ENCODE data around the gene PDLIM5. TPM values are rescaled to one million over a fixed set of nuclear protein-coding genes. Genes with fewer than 3 reads are reported as not detected.
A peak's percentile ranks its signal among the peaks of the same experiment; 100 is the strongest.

The PDLIM5 gene
- total RNA-seq, 1 donor from 2014 or later: 82.9 TPM

DNA sequence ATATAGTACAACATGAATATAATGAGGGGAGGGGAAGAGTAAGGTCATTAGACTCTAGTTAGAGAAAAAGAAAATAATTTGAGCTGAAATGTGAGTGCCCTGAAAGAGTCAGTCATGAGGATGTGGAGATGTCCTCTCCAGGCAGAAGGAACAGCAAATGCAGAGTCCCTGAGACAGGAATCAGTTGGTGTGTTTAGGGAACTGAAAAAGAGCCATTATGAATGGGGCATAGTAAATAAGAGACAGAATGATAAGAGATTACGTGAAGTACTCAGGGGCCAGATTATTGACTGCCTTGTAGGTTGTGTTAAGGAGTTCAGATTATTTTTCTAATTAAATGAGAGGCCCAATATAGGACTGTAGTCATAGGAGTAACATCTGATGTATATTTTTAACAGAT lies 147.0 kb downstream of the PDLIM5 start:
- no peak overlapping the region for H3K4me3 ChIP-seq (ENCODE audit: low read depth, low read length)
- TF ChIP-seq, protein P1, sequence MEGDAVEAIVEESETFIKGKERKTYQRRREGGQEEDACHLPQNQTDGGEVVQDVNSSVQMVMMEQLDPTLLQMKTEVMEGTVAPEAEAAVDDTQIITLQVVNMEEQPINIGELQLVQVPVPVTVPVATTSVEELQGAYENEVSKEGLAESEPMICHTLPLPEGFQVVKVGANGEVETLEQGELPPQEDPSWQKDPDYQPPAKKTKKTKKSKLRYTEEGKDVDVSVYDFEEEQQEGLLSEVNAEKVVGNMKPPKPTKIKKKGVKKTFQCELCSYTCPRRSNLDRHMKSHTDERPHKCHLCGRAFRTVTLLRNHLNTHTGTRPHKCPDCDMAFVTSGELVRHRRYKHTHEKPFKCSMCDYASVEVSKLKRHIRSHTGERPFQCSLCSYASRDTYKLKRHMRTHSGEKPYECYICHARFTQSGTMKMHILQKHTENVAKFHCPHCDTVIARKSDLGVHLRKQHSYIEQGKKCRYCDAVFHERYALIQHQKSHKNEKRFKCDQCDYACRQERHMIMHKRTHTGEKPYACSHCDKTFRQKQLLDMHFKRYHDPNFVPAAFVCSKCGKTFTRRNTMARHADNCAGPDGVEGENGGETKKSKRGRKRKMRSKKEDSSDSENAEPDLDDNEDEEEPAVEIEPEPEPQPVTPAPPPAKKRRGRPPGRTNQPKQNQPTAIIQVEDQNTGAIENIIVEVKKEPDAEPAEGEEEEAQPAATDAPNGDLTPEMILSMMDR (IDR thresholded peaks at IDR 0.05; ENCODE audit: insufficient read depth, low read length, severe bottlenecking): no peak
- H3K36me3 ChIP-seq (ENCODE audit: control insufficient read depth, insufficient read depth, low read length): peaks cover 2% of the 10 kb centered on the region
- FAIRE-seq (no peak), DNase-seq (ENCODE audit: low read depth) (no peak)
- no peaks in the 10 kb centered on the region for H3K27me3 ChIP-seq (ENCODE audit: control insufficient read depth, insufficient read depth, low read length)

DNA sequence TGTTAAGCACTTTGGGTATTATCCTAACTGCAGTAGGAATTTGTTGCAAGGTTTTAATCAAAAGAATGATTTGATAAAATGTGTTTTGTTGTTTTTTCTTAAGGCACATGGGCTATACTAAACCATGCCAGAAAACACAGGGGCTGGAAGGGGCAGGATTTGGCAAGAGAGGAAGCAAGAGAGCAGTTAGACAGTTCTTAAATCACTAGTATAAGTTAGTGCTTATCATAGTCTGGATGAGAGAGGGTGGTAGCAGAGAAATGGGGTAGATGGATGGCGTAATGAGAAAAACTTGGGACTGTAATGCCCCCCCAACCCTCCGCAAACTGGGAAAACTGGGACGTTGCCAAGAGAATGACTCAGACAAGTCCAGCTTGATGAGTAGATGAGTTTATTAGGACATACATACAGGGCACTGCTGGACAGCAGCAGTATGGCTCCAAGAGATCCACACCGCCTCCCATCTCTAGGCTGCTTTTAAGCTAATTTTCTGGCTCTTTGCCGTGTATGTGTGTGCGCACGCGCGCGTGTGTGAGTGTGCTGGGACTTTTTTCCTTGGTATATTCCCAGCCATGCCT lies 151.5 kb downstream of the PDLIM5 start:
- no peaks in the 10 kb centered on the region for H3K27me3 ChIP-seq (ENCODE audit: control insufficient read depth, insufficient read depth, low read length)
- TF ChIP-seq, protein P1 (IDR thresholded peaks at IDR 0.05; ENCODE audit: insufficient read depth, low read length, severe bottlenecking): no peak
- H3K36me3 ChIP-seq (ENCODE audit: control insufficient read depth, insufficient read depth, low read length): peaks cover 2% of the 10 kb centered on the region
- DNase-seq (ENCODE audit: low read depth): peak; percentile 39
- no peak overlapping the region for H3K4me3 ChIP-seq (ENCODE audit: low read depth, low read length)
- FAIRE-seq: peak; percentile 52

DNA sequence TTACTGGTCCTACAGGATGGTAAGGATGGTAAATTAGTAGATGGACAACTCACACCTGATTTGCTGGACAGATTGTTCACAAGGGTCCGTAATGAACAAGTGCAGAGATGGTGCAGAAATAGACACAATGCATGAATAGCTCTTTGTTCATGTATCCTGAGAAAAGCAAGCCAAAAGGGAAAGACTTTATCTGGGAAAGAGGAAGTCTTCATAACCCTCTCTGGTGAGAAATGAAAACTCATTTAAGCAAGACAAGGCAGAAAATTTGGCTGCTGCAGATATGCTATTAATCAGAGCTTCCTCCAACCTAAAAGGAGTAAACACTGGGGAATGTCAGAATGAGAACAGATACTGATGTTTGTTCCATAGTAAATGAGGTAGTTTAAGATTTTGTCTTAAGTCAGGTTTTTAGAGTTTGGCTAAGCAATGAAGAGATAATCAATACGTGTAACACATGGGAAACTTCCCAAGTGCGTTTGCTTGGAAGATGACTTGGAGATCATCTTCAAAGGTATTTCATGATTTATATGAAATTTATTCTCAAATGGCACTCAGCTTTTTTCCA lies 153.6 kb downstream of the PDLIM5 start:
- no peak for FAIRE-seq
- no peak for DNase-seq (ENCODE audit: low read depth)
- Histone ChIP-seq H3K36me3 (ENCODE audit: control insufficient read depth, insufficient read depth, low read length) (peaks cover 2% of the 10 kb centered on the region), H3K4me3 (ENCODE audit: low read depth, low read length) (no peak overlapping the region), H3K27me3 (ENCODE audit: control insufficient read depth, insufficient read depth, low read length) (no peaks in the 10 kb centered on the region)
- TF ChIP-seq, protein P1 (IDR thresholded peaks at IDR 0.05; ENCODE audit: insufficient read depth, low read length, severe bottlenecking): no peak

DNA sequence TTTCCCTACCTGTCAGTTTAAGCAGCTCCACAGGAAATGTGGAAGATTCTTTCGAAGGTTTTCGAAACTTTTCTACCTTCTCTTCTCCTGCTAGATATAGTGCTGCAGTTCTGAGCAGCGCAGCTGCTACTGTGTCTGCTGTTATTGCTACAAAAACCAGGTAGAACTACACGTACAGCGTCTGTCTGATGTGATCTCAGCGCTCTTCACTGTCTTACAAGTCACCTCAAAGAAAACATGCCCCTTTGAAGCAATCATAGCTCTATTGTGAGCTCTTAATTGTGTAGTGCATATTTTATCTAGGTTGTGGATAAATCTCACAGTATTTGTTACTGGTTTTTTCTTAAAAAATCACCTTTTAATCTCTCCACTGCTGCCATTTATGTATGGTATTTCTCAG lies 158.4 kb downstream of the PDLIM5 start:
- Histone ChIP-seq H3K4me3 (ENCODE audit: low read depth, low read length) (no peak overlapping the region), H3K27me3 (ENCODE audit: control insufficient read depth, insufficient read depth, low read length) (no peaks in the 10 kb centered on the region), H3K36me3 (ENCODE audit: control insufficient read depth, insufficient read depth, low read length) (no peaks in the 10 kb centered on the region)
- DNase-seq (ENCODE audit: low read depth) (no peak), FAIRE-seq (no peak)
- TF ChIP-seq, protein P1 (IDR thresholded peaks at IDR 0.05; ENCODE audit: insufficient read depth, low read length, severe bottlenecking): no peak

DNA sequence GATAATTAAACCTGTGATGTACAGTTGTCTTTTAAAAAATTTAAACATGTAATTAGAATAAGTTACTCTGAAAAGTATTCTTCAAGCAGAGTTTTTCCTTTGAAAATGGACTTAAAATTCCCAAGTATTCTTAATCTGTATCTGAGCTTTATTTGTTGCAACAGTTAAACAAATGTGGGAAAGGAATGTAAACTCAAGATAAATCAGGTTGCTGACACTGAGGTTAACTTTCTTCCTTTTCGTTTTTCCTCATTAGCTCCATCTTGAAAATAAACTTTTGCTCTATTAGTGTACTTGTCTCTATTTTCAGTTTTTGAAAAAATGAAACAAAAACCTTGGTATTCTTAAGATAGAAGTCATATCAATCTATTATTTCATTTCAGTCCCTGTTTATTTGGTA lies 161.5 kb downstream of the PDLIM5 start:
- FAIRE-seq (no peak), DNase-seq (ENCODE audit: low read depth) (no peak)
- peaks cover 4% of the 10 kb centered on the region for H3K36me3 ChIP-seq (ENCODE audit: control insufficient read depth, insufficient read depth, low read length)
- no peak overlapping the region for H3K4me3 ChIP-seq (ENCODE audit: low read depth, low read length)
- H3K27me3 ChIP-seq (ENCODE audit: control insufficient read depth, insufficient read depth, low read length): no peaks in the 10 kb centered on the region
- TF ChIP-seq, protein P1 (IDR thresholded peaks at IDR 0.05; ENCODE audit: insufficient read depth, low read length, severe bottlenecking): no peak

DNA sequence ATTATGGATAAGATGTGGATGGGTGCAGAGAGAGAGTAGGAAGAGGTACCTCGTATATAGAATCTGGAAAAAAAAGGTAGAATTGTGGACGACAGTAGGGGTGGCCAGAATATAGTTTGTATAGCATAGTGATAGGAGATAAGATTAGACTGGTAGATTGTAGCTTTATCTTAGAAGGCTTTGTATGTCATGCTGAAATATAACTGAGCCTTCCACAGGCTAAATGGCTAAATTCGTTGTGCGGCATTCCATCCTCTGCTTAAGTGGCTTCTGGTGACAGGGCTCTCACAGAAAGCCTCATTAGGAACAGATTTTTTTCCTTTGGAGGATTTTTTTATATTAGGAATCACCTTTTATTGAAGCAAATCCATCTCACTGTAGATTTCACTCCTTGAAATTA lies 163.7 kb downstream of the PDLIM5 start:
- H3K27me3 ChIP-seq (ENCODE audit: control insufficient read depth, insufficient read depth, low read length): no peaks in the 10 kb centered on the region
- no peak for DNase-seq (ENCODE audit: low read depth)
- no peak for FAIRE-seq
- TF ChIP-seq, protein P1 (IDR thresholded peaks at IDR 0.05; ENCODE audit: insufficient read depth, low read length, severe bottlenecking): no peak
- peaks cover 7% of the 10 kb centered on the region for H3K36me3 ChIP-seq (ENCODE audit: control insufficient read depth, insufficient read depth, low read length)
- H3K4me3 ChIP-seq (ENCODE audit: low read depth, low read length): no peak overlapping the region
